T-helper 22 cell (primary cell): Measurements from ENCODE around the gene BST2.

ENCODE experiments used
- DNase-seq: peaks from one replicate; pipeline ENCODE4 v3.0.0-alpha.2; 2020; ENCODE audit warnings: low read depth

The BST2 gene, protein sequence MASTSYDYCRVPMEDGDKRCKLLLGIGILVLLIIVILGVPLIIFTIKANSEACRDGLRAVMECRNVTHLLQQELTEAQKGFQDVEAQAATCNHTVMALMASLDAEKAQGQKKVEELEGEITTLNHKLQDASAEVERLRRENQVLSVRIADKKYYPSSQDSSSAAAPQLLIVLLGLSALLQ

DNA sequence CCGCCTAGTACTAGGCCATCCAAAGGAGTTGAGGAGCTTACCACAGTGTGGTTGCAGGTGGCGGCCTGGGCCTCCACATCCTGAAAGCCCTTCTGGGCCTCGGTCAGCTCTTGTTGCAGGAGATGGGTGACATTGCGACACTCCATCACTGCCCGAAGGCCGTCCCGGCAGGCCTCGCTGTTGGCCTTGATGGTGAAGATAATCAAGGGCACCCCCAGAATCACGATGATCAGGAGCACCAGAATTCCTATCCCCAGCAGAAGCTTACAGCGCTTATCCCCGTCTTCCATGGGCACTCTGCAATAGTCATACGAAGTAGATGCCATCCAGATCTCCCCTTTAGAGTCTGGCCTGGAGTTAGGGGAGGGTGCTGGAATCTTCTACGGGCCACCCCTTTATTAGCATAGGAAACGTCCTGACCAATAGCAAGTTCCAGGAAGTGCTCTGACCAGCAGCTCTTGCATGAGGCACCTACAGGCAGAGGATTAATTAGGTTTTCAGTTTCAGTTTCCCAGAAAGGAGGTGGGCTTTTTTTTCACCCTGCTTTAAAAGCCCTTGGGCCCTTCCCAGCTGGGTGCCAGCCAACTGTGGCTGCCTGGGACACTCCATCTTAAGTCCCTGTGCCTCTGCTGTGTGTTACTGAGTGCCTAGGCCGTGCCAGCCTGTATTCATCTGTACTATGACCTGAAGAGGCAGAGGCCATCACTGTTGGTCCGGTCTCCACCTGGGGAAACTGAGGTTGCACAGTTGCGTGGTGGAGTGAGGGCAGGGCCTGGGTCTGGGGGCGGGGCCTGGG lies at the start of gene BST2:
TSS of gene BST2 (minus strand) at position 381 of the 796 bp plus-strand sequence. CDS start at position 326, 55 bp downstream.
- peak; percentile 56 for DNase-seq

DNA sequence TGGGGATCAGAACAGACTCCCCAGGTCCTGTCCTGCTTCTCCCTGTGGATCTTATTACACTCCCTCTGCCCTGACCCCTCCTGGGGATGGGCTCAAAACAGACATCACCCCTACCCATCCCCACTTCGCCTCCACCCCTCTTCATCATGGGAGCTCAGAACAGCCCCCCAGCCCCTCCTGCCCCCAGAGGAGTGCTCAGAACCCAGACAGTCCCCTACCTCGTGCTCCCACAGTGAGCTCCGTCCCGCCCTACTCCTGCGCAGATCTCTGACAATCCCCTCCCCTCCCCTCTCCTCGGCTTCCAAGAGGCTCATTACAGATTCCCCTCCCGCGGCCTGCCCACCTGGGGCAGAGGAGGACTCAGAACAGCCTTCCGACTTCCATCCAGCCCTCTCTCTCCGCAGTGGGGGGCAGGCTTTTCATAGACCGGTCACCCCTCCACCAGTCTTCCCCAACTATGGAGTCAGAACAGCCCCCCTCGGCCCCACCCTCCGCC lies 49.2 kb upstream of the BST2 start:
- no peak for DNase-seq

DNA sequence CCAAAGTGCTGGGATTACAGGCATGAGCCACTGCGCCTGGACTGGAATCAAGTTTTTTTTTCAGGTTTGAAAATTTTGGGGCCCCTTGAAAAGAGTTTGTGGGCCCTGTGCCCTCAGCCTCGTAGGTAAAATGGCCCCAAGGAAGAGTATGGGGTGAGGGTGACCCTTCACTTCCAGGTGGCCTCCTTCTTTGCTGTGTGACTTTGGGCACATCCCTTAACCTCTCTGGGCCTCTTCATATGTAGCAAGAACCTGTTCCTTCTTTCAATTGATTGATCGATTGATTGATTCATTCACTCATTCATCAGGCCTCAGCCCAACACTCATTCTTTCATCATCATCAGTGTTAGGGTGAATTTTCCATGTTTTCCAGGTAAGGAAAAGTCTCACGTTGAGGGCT lies 46.4 kb upstream of the BST2 start:
- no peak for DNase-seq

DNA sequence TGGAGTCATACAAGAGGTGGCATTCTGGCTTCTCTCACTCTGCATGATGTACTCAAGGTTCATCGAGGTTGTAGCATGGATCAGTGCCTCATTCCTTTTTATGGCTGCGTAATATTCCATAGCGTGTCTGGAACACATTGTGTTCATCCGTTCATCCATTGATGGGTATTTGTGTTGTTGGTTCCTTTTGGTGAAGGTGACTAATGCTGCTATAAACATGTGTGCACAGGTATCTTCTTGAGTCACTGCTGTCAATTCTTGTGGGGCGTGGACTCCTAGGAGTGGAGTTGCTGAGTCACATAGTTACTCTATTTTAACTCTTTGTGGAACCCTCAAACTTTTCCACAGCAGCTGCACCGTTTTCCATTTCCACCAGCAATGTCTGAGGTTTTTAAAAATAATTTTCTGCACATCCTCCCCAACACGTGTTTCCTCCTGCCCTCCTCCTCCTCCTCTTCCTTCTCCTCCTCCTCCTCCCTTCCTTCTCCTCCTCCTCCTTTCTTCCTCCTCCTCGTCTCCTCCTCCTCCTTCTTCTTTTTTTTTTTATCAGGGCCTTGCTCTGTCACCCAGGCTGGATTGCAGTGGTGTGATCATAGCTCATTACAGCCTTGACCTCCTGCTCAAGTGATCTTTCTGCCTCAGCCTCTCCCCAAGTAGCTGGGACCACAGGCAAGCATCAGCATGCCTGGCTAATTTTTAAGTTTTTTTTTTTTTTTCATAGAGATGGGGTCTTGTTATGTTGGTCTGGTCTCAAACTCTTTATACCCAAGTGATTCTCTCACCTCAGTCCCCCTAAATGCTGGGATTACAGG lies 45.0 kb upstream of the BST2 start:
- no peak for DNase-seq

DNA sequence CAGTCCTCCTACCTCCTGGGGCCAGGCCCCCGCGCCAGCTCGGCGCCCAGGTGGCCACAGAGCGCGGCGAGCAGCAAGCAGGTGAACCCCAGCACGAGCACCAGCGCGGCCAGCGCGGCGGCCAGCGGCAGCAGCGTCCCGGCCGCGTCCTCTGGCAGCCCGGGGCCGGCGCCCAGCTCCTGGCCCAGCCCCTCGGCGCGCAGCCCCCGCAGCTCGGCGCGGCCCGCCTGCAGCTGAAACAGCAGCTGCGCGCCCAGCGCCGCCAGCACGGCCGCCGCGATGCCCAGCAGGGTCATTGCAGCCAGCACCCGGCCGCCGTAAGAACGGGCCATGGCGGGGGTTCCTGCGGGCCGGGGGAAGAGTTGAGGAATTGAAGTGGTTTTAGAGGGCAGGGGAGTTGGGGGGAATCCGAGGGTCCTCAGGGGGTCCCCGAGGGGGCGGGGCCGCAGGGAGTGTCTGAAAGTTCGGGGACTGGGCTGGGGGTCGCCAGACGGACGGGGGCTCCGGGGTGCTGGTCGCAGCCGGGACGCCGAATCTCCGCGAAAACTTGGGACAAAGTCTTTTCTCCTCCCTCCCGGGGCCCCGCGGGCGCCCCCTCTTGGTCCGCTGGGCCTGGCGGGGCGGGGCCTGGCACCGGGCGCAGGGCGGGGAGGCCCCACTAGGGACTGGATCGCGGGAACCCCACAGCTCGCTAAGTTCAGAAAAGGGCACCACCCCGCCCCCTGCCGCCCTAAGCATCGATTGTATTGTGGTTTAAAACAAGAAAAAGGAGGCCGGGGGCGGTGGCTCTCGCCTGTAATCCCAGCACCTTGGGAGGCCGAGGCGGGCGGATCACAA lies 42.9 kb upstream of the BST2 start, which contains the start of gene TMEM221:
TSS of gene TMEM221 (minus strand) at position 538 of the 837 bp plus-strand sequence. CDS start at position 332, 206 bp downstream.
- peak; percentile 13 for DNase-seq

DNA sequence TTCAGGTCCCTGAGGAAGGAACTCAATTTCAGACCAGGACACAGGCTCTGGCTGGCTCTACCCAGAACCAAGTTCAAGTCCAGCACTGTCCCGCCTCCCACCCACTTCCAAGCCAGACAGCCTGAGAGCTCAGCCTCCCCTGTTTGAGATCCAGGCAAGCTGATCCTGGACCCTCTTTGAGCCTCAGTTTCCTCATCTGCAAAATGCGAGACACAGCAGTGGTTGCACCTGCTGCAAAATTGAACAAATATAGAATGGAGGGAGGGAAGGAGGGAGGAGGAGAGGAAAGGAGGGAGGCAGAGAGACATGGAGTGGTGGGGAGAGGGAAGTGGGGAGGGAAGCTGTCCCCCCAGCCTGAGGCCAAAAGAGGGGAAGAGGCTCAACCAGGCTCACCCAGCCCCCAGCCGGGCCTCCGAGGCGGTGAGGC lies 42.3 kb upstream of the BST2 start:
- no peak for DNase-seq

DNA sequence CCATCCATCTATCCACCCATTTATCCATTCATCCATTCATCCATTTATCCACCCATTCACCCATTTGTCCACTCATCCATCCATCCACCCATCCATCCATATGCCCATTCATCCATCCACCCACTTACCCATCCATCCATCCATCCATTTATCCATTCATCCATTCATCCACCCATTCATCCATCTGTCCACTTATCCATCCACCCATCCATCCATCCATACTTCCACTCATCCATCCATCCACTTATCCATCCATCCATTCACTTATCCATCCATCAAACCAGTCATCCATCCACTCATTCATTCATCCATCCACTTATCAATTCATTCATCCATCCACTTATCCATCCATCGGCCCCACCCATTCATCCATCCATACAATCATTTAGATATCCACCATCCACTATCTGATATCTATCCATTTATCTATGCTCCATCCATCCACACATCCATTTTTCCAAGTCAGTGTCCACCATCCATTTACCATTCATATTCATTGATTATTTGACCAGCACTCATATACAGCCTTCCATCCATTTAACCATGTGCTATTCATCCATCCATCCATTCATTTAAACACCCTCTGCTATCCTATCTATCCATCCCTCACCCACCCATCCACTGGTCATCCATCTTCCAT lies 40.2 kb upstream of the BST2 start:
- no peak for DNase-seq

DNA sequence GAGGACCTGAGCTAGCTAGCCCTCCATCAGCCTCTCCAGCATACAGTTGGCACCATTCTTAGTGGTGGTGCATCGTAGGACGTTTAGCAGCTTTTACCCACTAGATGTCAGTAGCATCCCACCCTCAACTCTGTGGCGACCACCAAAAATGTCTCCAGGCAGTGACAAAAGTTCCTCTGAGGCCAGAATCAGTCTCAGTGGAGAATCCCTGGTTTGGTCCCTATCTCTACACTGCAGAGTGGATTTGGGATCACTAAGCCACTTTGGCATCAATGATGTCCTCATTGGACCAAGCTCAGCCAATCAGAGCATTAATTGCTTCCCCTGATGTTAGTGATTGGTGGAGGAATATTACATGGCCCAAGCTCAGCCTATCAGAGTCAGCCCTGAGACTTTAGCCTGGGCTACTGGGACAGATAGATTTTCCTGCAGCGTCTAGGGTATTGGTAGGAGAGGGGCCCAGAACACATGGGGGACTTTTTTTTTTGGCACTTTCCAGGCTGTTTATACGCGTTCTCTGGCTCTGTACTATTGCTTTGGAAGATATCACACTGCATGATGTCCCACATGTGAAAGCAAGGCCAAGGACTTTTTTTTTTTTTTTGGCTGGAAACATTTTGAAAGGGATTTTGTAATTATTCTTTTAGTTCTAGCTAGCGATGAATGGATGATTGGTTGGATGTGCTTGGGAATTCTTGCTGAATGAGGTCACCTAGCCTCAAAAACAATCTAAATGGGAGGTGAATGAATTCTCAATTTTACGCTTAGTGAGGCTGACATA lies 36.0 kb upstream of the BST2 start:
- no peak for DNase-seq

DNA sequence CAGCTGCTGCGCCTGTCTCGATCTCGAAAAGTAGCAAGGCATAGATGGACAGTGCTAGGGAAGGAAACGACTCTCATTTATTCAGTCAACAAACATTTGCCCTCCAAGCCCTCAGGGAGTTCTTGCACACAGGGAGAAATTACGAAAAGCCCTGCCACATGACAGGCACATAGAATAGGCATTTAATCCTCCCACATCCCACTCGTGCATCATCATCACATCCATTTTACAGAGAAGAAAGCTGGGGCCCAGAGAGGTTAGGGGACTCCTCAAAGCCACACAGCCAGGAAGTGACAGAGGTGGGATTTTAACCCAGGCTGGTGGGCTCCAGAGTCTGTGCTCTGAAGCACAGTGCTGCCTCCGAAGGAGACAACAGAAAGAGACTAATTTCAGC lies 31.4 kb upstream of the BST2 start:
- no peak for DNase-seq

DNA sequence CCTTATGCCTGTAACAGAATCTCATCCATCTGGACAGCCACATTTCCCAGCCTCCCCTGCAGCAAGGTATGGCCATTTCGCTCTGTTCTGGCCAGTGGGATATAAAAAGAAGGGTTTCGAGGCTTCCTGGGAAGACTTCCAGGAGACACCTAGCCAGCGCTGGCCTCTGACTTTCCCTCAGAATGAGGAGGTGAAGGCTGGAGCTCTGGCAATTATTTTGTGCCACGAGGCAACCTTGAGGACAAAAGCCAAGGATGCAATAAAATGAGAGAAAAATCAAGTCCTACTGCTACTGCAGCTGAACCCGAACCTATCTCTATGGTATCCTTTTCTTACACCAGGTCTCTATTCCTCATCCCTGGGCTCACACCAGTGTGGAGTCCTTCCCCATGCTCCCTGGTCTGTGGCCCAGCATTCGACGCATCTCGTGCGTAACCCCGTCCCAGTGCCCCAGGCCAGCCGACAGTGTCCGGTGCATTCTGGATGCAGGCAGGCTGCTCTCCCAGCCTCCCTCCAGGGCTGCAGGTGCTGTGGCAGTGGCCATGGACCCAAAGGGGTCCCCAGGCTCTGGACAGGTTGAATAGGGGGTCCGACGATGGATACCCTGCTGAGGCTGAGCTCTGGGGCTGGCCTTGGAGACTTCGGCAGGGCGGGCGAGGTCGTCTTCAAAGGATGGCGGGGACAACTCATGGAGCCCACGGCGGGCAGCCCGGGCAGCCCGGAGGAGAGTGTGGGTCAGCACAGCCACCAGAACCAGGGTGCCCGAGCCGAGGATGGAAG lies 30.9 kb upstream of the BST2 start:
- no peak for DNase-seq

DNA sequence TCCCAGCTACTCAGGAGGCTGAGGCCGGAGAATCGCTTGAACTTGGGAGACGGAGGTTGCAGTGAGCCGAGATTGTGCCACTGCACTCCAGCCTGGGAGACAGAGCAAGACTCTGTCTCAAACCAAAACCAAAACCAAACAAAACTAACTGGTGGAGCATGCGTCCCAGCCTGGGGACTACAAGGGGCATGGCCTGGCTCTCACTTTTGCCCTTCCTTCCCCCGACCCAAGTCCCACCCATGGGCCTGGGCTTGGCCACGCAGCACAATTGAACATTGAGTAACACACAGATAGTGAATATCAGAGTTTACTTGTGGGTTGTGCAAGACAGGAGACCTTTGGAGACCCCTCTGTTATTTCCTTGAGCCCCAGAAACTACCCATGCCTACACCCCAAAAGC lies 29.8 kb upstream of the BST2 start:
- DNase-seq: no peak

DNA sequence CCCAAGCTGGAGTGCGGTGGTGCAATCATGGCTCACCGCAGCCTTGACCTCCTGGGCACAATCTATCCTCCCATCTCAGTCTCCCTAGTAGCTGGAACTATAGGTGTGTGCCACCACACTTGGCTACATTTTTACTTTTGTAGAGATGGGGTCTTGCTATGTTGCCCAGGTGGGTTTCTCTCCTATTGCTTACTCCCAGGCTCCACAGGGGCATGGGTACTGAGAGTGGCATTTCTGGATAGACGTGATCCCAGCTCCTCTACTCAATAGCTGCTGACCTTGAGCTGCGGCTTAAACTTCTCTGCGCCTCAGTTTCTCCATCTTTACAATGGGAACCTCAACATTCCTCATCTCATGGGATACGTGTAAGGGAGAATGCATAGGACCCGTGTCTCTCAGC lies 26.0 kb upstream of the BST2 start:
- no peak for DNase-seq

DNA sequence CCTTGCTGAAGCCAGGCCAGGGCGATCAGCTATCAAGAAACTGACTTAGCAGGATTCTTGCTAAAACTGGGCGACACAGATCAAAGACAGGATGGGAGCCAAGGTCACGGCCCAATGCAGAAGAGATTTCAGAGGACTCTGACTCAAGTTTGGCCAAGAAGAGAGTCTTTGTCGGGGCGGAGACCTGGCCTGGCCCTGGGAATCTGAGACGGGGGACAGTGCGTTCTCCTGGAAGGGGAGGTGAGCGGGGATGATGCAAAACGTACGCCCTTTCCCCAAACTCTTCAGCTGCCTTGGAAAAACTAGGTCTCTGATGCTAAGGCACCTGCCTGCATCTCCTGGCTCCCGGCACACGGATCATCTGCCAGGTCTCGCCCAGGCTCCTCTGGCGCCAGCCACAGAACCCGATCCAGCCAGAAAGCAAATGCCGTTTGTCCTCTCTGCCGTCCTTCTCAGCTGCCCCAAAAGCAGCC lies 24.2 kb upstream of the BST2 start:
- DNase-seq: no peak

DNA sequence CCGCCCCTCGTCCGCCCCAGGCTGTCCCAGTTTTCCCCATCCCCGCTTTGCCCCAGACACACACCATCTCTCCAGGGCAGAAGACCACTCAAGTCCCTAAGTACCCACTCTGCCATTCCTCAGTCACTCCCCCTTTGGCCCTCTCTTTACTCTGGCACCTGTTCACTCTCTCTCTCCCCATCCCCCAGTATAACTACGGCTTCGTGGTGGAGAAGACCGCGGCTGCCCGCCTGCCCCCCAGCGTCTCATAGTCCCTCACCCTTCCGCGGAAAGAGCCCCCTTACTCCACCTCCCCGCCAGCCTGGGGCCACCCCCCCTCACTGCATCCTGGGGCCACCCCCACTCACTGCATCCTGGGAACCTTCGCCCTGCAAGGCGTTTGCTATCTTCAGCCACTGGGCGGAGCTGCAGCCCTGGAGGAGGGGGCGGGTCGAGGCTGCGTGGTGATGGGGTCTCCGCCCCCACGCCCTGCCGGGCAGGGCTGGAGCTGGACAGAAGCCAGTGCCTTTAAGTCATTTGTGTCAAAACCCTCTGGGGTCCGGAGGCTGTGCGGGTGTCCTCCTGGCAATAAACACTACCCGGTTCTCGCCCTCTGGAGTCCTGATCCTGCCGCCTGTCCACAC lies 19.4 kb upstream of the BST2 start:
- DNase-seq: no peak

DNA sequence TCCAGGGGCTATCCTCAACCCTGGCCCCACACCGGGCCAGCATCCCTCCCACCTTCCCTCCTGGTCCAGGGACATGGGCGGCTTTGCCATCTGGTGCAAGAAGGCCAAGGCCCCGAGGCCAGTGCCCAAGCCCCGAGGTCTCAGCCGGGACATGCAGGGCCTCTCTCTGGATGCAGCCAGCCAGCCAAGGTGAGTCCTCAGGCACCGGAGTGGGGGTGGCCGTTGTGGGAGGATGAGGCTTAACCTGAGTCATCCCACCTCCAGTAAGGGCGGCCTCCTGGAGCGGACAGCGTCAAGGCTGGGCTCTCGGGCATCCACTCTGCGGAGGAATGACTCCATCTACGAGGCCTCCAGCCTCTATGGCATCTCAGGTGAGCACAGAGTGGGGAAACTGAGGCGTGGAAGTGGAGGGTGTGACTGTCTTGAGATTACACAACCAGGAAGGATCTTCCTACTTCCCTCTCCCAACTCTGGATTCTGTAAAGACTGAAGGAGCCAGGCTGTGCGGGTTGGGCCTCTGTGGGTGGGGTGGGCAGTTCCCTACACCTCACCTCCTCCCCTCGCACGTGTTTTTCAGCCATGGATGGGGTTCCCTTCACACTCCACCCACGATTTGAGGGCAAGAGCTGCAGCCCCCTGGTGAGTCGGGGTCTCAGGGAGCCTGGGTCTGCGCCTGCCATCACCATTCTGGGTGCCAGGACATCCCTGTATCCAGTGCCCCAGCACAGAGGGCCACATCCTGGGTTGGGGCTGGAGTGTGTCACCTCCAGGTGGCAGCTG lies 18.2 kb upstream of the BST2 start:
- no peak for DNase-seq

DNA sequence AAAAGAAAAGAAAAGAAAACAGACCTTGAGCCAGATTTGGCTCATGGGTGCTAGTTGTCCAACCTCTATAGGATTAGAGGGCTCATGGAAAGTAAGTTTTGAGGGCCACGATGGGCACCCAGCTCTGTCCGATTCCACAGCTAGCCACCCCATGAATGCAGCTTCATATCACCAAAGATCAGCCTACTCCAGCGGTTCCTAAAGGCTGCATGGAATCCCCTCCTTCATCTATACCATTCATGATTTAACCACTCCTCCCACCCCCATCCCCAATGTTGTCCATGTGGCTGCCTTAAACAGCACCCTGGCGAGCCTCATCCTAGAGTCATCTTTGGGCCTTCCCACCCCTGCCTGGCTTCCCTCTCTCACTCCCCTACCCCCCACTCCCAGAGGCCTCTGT lies 16.5 kb upstream of the BST2 start:
- no peak for DNase-seq

DNA sequence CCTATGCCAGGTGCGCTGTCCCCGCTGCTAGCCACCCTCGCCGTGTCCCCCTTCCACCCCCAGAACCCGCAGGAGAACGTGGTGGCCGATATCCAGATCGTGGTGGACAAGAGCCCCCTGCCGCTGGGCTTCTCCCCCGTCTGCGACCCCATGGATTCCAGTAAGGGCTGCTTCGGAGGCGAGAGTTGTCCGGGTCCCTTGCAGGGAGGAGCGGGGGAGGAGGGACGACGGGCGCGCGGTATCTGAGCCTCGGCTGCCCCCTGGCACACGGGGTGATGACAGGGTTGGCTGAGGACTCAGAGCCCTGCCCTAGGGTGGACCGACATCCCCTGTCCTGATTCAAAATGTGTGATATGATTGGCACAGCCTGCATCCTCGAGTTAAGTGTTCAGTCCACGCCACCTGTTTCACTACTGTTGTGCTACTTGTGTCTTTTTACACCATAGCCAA lies 15.1 kb upstream of the BST2 start:
- DNase-seq: no peak
